ENCODE data around the gene CKAP2L.

DNA sequence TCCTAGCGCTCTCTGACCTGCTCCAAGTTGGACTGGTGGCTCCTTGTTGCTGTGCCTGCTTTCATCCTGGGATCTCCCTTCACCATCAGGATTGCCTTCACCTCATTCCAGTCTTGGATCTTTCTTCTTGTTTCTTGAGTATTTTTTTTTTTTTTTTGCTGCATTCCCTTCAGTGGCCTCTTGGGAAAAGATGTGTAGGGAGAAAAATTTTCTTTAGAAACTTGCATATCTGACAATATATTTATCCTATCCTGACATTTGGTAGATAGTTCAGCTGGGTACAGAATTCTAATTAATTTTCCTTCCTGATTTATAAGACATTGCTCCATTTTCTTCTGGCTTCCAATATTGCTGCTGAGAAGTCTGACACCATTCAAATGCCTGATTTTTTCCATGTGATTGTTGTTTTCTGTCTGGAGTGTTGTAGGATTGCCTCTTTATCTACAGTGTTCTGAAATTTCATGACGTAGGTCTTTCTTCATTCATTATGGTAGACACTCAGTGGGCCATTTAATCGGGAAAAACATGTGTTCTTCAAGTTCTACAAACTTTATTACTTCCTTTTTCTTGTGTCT lies 42.9 kb upstream of the CKAP2L start:
- TF ChIP-seq POLR2AphosphoS5 (IDR thresholded peaks at IDR 0.05) (no peak), POLR2A (IDR thresholded peaks at IDR 0.05) (no peak), EP300 (IDR thresholded peaks at IDR 0.05) (no peak)
- TF ChIP-seq, protein P1, sequence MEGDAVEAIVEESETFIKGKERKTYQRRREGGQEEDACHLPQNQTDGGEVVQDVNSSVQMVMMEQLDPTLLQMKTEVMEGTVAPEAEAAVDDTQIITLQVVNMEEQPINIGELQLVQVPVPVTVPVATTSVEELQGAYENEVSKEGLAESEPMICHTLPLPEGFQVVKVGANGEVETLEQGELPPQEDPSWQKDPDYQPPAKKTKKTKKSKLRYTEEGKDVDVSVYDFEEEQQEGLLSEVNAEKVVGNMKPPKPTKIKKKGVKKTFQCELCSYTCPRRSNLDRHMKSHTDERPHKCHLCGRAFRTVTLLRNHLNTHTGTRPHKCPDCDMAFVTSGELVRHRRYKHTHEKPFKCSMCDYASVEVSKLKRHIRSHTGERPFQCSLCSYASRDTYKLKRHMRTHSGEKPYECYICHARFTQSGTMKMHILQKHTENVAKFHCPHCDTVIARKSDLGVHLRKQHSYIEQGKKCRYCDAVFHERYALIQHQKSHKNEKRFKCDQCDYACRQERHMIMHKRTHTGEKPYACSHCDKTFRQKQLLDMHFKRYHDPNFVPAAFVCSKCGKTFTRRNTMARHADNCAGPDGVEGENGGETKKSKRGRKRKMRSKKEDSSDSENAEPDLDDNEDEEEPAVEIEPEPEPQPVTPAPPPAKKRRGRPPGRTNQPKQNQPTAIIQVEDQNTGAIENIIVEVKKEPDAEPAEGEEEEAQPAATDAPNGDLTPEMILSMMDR (IDR thresholded peaks at IDR 0.05), result no peak
